HG03457 (cell line): ENCODE data around the gene SCFD2.
"Not testable (repeated sequence)": the region's sequence is repeated elsewhere in the genome, so short reads cannot be mapped to it uniquely, and the experiment has no call there.

ENCODE experiments used
- ATAC-seq: cut with Tn5 transposase; IDR thresholded peaks from one replicate; pipeline ENCODE4 v1.9.1; 2021; ENCODE audit warnings: moderate number of reproducible peaks; ENCODE audit not compliant: unreplicated experiment

Gene SCFD2

DNA sequence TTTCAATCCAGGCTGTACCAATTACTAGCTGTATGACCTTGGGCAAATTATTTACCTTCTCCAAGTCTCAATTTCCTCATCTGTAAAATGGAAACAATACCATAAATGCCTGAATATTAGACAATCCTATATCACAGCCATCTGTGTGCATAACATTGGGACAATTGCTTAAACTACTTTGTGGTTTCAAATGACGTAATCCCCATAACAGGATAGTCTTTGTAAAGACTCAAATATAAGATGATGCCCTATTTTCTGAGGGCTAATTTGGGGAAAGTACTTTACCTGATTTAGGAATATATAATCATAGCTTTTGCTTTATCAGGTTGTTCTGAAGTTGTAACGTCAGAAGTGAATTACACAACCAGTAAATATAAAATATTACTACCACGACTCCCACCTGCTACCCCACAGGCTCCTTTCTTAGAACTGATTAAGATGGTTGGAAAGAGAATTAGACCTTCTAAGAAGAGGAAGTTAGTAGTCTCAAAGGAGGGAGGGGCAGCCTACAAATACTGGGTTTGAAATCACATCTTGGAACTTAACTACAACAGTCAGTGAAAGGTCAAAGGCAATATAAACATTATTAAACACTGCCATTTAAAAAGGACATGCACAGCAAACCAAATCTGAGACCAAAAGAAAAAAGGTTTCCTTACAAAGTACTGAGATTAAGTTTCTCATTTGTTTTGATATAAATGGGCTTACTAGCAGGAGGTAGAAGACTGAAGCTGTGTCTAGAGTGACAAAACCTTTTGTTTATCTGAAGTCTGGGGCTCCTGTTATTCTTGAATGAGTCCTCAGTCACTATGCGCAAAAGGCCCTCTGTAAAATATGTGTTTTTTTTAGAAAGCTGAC, 215.0 kb downstream of the SCFD2 start:
- no peak for ATAC-seq

DNA sequence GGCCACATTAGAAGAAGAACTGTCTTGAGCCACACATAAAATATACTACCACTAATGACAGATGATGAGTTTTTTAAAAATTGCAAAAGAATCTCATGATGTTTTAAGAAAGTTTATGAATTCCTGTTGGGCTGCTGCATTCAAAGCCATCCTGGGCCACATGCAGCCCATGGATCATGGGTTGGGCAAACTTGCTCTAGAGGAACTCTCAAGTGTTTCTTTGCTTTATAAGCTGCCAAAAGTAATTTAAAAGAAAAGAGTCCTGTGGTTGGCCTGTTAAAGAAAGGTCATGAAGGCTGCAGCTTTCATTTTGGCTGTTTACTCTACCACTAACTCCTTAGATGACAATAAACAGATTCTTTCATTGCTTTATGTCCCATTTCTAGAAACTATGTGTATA, 218.2 kb downstream of the SCFD2 start:
- no peak for ATAC-seq

DNA sequence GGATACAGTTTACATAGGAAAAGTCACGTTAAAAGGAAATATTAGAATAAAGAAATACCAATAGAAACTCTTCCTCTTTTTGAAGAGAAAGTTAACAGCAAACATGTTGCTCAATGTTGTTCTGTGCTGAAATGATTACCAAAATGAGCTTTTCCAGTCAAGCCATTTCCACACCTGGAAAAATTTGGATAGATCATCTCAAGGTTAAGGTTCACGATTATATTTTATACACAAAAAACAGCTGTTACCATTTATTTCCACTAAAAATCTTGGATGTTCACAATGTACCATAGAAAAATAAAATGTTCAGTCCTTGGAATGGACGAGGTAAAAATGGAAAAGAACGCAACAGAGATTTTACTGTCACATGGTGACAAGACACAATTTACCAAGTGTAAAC, 218.7 kb downstream of the SCFD2 start:
- ATAC-seq = no peak

DNA sequence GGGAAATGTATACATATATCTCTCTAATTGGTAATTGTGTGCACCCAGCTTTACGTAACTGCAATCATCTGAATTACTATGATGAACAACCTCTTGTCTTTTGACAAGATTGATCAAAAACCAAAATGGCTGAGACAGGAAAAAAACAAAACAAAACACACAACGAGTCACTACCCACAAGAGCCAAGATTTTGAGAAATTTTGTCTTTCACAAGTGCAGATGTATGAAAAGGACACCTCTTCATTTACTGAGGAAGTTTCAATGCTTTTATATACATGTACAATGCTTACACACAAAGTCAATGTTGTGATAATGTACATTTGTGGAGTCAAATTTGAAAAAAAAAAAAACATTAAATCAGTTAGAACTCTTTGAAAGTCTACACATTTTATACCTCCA, 224.6 kb downstream of the SCFD2 start:
- ATAC-seq = no peak

DNA sequence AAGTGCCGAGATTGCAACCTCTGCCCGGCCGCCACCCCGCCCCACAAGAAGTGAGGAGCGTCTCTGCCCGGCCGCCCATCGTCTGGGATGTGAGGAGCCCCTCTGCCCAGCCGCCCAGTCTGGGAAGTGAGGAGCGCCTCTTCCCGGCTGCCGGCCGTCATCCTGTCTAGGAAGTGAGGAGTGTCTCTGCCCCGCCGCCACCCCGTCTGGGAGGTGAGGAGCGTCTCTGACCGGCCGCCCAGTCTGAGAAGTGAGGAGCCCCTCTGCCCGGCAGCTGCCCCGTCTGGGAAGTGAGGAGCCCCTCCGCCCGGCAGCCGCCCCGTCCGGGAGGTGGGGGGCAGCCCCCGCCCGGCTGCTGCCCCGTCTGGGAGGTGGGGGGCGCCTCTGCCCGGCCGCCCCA, 226.6 kb downstream of the SCFD2 start:
- ATAC-seq = not testable (repeated sequence)

DNA sequence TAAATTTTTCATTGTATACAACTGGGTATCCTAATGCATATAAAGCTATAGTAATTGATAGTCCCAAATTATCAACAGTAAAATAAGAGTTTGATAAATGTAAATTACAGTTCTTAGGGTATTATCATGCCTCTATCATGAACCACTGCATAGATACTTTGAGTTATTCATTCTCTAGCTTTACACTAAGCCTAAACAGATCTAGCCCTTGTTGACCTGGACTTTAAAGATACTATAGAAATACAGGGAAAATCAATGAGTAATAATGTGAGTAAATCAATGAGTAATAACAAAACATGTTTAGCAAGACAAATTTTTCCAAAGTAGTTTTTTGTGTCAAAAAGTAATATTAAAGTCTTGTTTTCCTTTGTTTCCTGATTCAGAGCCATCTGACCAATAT, 228.4 kb downstream of the SCFD2 start:
- no peak for ATAC-seq

DNA sequence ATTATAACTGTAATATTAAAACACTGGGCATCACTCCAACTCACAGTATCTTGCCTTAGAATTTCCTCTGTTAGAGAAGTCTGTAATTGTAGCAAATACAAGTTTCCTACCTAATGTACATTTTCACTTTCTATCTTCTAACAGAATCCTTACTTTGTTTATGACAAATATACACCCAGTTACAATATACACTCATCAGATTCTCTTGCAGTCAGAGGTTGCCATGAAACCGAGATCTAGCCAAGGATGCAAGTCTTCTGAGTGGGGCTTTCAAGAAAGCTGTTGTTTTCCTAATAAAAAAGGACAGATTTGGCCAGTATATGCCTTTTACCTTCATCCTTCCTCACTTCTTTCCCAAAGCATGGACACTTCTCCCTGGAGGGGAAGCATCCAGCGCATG, 228.9 kb downstream of the SCFD2 start:
- no peak for ATAC-seq

DNA sequence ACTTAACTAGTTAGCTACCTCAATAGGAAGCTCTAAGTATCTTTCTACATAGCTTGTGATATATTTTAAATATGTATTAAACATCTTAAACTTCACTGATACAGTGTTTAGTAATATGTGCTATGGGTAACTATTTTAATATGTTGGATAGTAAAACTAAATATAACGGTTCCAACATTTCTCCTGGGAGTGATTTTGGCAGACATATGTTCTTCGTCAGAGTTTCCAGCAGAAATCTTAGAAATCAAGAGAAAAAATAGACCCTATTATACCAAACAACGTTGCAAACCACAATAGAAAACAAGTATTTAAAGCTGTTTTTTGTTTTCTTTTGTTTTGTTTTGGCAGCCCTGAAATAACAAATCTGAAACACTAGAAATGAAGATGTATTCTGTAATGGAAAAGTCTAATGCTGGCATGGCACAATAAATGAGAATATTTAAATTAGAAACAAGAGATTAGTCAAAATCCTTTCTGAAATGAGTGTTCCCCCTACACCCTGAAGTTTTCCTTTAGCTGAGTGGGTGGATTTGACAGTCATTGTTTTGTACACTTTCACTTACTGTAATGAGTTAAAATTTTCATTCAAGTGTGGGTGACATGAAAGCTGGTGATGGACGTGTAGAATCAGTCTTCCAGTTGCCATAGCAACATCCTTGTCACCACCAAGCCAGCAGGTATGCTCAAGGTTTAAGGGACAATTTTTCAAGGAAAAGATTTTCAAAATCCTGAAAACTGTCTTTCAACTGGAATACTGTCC, 233.5 kb downstream of the SCFD2 start:
- no peak for ATAC-seq

DNA sequence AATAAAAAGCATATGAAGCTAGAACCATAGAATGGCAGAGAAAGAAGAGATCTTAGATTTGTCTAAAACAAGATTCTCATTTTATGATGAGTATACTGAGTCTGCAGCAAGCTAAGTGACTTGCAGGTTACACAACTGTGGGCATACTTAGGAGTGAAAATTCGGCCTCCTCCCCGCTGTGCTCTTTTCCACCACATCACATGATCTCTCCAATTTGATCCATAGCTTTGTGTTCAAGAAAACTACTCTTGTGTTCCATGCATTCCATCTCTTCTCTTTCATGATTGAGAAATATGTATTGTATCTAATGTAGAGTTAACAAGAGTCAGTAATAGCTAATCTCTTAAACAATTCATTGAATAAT, 234.3 kb downstream of the SCFD2 start:
- no peak for ATAC-seq

DNA sequence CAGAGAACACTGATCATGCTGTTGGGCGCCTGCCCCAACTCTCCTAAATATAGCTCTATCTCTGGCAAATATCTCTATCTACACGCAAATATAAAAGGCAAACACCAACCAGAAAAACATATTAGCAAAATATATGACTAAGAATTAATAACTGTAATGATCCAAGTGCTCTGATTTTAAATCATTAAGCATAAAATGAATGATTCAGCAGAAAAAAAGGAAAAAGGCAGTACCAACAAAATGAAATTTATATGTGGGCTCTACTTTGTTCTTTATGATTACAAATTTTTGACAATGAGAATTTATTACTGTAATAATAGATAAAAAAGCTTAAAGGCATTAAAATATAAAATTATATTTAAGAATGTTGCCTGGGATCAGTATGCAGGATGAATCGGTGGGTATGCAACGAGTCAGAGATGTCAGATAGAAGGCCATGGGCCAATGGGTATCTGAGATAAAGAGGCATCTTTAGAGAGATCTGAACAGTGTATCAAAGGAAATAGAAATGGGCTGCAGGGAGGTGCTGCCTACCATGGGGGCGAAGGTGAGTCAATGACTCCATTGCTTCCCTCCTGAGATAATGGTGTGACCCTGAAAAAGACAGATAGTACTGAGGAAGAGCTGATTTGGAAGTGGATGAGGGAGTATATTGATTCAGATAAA, 234.8 kb downstream of the SCFD2 start:
- ATAC-seq = no peak

DNA sequence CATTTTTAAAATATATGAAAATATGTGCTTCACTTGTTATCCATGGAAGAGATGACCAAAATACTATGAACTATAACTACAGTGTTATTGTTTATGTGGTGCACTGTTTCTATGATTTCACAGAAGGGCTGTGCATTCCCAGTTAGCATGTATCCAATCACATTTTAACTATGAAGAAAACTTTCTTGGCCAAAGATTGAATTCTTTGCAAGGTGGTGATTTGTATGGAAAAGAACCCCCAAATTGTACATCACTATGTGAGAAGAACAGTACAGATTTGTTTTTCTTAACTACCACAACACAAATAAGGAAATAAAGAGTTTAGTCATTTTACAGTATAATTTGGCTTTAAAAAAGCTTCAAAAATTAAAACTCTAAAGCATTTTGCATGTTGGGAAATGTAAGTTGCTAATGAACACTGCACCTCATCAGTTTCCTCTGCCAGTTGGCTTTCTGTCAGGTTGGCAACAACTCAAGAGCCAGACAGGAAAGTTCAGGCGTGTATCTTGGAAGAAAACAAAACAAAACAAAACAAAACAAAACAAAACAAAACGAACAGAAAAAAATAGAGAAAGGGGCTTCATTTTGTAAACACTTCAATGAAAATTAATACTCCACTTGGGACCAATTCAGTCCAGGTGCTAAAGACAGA, 237.0 kb downstream of the SCFD2 start:
- ATAC-seq = no peak

DNA sequence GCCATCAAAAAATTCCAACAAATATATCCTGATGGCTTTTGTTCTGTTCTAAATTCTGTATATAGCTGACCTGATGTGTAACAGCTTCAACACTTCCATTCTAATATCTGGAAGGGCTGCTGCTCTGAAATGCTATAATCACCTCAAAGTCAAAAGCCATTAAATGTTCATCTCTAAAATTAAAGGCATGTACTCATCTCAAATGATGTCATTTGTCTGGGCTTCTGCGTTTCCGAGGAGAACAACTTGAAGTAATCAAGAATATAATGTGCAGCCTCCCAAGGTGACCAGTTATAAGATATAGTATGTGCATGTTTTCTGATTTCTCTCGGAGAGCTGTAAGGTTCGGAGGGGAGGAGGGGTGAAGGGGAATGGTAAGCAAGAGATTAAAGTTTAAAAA, 237.6 kb downstream of the SCFD2 start:
- no peak for ATAC-seq

DNA sequence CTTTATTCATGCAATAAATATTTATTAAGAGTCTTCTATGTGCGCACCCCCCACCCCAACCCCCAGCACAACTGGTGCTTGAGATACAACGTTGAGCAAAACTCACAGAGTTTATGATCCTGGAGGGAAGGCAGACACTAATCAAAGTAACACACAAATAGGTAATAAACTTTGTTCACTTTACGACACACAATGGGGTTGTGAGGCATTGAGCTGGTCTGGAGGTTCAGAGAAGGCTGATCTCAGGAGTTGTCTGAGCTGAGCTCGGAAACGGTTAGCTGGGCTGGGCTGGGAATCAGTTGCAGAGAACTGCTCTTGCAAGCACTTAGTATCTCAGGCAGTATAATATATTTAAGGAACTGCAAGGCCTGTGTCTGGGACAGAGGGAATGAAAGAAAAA, 238.5 kb downstream of the SCFD2 start:
- no peak for ATAC-seq

DNA sequence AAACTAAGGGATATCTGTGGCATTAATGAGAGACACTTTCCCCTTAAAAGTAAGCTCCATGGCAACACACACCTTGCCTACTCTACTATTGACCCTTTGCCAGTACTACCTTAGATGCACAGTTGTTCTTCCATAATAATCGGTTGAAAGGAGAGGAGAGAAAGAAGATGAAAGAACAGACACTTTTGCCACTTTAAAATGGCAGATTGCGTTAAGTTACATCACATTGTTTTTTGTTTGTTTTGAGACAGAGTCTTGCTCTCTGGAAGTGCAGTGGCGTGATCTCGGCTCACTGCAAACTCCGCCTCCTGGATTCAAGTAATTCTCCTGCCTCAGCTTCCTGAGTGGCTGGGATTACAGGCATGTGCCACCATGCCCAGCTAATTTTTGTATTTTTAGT, 239.8 kb downstream of the SCFD2 start:
- no peak for ATAC-seq

DNA sequence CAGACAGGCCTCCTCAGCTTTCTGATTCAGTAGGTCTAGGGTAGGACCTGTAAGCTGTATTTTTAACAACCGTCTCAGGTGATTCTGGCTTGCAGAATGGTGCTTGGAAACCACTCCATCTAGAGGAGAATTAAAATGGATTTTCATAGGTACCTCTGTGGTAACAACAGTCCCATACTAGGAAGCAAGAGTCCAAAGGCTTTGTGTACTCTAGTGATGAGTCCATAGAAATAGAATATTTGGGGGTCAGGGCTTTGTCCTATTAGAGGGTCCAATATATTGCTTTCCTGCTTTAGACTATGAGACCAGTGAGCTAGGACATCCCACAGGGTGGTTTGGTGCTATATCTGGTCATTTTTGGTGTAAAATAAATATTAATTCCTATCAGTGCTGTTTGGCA, 242.0 kb downstream of the SCFD2 start:
- ATAC-seq = no peak

DNA sequence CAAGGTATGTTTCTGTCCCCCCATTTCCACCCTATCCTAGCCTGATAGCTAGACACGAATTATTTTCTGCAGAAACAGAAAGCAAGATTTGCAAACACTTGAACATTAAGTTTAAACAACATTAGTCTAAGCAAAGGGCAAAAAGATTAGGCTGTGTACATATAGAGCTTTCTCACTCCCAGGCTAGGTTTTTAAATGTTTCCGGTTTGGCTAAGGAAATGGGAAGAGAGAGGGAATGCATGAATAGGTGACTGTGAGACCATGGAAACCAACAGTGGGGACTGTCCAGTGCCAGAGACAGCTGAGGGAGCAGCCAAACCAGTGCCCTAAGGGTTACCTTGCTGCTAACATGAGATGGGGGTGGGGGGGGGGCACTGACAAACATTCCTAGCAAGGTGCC, 242.7 kb downstream of the SCFD2 start:
- no peak for ATAC-seq

DNA sequence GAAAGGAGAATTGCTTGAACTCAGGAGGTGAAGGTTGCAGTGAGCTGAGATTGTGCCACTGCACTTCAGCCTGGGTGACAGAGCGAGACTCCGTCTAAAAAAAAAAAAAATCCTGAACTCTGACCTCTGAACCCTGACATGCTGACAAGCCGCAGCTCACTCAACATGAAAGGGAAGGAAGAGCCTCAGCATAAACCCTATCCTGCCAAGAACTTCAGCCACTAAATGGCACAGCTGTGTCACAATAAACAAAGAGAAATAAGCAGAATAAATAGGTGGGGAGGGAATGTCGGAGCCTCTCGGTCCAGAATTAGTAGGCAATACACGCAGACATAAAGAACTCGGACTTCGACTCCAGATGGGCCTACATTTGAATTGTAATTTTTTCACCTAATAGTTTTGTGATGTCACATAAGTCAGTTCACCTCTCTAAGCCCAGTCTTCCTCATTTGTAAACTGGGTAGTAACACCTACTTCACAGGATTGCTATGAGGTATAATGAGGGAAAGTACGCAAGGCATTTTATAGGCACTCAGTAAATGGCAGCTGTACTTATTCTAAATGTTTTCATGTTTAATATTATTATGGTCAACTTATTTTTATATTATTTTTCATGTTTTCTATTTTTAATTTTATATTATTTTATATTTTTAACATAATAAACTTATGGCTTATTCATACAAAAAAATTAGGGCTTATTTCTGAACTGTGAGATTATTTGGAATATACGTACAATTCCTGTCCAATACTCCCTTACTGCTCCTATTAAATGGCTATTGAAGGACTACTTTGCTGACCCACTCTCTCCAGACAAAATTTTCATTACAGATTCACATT, 243.4 kb downstream of the SCFD2 start:
- no peak for ATAC-seq

DNA sequence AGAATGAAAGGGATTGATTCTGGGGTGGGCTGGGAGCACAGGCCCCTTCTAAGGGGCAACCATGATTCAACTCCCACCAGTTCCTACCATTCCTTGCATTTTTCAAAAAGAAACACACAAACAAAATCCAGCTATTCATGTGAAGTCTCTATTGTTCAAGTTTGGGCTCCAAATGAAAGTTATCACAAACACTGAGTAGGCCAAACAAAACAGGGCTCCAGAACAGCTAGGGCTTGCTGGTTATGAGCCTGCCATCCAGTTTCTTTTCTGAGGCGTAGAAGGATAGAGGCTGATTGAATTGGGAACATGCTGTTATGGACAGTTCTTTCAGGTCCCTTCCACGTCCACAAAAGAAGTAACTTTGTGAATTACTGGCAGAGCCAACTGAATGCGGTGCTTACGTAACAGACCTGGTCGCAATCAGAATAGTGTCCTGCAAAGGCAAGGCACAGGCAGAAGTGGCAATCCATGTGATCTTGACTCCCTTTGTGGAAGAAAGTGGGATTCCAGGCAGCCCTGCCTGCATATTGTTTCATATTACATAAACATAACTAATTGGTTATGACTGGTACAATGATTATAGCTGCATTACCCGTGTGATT, 244.5 kb downstream of the SCFD2 start:
- ATAC-seq = no peak

DNA sequence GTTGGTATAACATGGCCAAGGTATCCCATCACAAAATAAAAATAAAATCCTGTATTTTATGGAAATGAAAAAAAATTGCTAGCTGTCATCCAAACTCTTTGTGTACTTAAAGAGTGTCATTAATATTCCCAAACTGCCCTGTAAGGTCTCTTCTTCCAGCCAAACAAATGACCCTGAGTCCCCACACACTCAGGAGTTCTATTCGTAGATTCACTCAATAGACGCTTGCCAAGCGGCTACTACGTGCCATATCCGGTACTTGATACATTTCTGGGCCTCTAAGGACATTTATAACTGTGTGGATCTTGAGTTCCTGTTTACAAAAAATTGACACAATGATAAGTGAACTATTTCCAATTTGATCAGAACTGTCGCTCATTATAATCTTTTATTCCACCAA, 245.1 kb downstream of the SCFD2 start:
- no peak for ATAC-seq

DNA sequence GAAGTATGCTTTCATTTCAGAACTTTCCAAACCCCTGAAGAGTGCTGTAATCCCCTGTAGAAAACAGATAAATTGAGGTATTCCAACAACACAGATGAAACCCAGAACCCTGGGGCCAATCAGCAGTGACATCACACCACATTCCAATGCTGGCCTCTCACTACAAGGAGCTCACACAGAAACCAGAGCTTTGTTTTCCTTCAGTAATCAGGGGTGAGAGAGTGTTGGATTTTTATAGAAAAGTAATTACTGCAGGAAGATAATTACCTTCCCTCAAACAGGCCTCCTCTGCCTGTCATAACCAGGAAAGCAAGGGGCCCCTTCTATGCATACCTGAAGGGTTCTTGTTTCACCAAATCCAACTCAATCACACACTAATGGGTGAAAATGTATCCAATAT, 246.2 kb downstream of the SCFD2 start:
- ATAC-seq = no peak
